ENCODE results near the gene CCDC9B.

DNA sequence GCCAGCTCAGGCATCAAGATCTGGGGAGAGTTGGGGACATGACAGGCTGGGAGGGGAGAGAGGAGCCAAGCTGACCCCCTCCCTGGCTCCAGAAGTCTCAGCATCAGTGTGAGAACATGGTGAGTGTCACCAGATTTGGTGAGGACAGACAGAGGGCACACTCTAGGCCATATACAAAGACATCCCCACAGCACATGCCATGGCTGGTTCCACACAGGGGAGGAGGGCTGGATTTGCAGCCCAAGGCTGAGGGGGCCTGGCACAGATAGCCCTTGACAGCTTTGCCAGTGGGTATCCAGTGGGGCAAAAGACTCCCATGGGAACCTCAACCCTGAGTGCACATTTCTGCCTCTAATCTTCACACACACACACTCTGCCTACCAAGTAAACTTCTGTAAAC lies 47.7 kb downstream of the CCDC9B start:
- no peak for TF ChIP-seq CTCF (IDR thresholded peaks at IDR 0.05 in 8 of 11, conservative IDR thresholded peaks at IDR 0.05 in 3 of 11)
- no peak for TF ChIP-seq POLR2A (IDR thresholded peaks at IDR 0.05)
- TF ChIP-seq POLR2AphosphoS5 (IDR thresholded peaks at IDR 0.05): no peak

Data from spleen (tissue), 7 donors.